OCI-LY7 (cell line): ENCODE data around the gene DMGDH.

Source experiments
- CTCF ChIP-seq: fragments of 200-600 bp; sonication (generic); conservative IDR thresholded peaks from 2 replicates; pipeline ENCODE4 v1.5.1; 2014; ENCODE audit warnings: mild to moderate bottlenecking, antibody characterized with exemption, low read length, moderate library complexity, mixed read lengths
- EZH2phosphoT487 ChIP-seq: fragments of 200-600 bp; sonication (generic); IDR thresholded peaks from 2 replicates; pipeline ENCODE4 v1.6.1; 2018; ENCODE audit warnings: low read depth, borderline replicate concordance, mild to moderate bottlenecking, mixed run types, antibody characterized with exemption, low read length, moderate library complexity, mixed read lengths

GRCh38 chr5:79030663-79031484 lies 38.6 kb downstream of the DMGDH start:
- TF ChIP-seq CTCF (no peak), EZH2phosphoT487 (no peak)
